ENCODE results near the gene TSPAN17.

TSPAN17 gene

GRCh38 chr5:176659860-176660461, 12.7 kb downstream of the TSPAN17 start:
- no peak for DNase-seq (ENCODE audit: low read depth in 2 of 2)

DNA sequence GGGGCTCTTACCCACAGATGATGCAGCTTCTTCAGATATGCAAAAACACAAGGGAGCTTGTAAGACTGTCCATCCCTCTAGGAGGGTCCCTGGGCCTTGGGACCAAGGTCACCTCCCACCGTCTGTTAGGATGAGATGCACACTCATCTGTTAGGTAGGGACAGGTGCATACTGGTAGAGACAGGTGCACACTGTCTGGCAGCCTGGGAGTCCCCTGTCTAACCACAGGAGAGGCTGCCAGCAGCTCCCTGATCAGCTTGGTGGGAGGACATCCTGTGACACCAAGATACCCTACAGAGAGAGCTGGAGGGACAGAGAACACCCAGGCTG, 13.2 kb downstream of the TSPAN17 start:
- no peak for DNase-seq (ENCODE audit: low read depth in 2 of 2)

DNA sequence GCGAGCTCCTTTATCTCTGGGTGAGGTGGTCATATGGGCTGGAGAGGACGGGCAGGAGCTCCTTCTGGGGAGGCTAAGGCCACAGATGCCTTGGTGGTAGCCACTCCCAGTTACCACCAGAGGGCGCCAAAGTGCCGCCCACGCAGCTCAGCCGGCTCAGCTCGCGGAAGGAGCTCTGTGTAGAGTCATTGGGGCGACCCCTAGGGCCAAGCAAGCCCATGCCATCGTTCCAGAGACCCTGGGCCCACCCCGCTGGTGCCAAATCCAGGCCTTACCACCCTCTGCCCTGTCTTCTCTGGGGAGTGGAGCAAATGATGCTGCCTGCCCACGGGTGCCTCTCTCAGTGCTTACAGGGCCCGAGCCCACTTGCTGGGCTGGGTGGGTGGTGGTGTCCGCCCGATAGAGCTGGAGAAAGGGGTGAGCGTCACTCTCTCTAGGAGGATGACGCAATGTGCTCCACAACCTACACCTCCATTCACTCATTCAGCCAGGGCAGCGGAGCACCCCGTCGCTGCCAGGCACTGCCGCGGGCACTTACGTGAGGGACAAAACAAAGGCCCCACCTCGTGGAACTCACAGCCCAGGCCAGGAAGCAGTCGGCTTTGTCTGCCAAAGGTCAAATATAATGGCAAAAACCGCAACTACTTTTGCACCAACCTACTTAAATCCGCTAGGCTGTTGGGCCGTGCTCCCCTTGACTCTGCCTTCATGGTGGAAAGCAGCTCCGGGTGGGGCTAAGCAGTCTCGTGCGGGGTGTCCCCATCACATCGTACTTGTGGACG, 13.8 kb downstream of the TSPAN17 start:
- DNase-seq (ENCODE audit: low read depth in 2 of 2): peak; percentile 51 to 54

DNA sequence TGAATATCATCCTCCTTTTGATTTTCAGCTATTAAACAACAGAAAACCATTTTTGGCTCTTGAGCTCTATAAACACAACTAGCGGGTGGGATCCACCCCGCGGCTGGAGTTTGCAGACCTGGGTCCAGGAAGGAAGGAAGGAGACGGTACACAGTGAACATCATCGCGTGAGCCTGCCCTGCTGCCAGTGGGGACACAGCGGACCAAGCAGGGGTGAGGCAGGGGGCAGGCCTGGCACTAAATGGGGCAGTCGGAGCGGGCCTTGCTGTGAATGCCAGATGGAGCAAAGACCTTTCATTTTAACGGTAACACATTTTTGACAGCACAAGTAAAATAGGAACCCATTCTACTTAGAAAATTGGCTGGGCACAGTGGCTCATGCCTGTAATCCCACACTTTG, 14.4 kb downstream of the TSPAN17 start:
- no peak for DNase-seq (ENCODE audit: low read depth in 2 of 2)

DNA sequence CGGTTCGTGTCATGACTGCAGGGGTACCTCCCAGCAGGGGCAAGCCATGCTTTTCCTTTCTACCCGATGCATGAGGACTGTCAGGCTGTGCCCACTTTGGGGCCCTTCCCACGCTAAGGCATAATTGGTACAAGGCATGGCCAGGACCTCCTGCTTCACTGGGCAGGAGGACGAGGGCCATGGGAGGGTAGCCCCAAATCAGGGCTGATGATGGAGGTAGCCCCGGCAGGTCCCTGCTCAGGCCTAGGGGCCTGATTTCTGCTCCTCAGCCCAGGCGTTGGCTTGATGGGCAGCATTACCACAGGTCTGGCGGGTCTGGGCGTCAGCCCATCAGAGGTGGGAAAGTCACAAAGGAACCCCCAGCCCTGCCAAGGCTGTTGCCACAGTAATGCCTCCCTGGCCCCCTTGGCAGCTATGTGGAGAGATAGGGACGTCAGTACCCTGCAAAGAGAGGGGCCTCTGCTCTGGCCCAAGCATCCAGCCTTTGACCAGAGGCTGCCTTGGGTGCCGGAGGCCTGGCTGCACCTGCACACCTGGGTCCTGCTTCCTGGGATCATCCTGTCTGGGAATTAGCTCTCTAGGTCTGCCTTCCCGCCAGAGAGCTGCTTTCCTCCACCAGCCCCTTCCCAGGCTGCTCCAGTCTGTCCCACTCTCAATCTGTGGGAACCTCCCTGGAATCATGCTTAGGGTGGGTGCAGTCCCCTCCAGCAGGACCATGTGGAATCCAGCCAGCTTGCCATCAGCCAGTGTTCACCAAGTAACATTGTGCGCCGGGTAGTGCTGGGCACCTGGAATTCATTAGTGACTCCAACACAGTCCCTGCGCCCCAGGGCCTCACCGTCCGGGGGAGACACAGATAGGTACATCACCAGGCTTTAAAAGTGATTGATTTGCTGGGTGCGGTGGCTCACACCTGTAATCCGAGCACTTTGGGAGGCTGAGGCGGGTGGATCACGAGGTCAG, 15.4 kb downstream of the TSPAN17 start:
- no peak for DNase-seq (ENCODE audit: low read depth in 2 of 2)

DNA sequence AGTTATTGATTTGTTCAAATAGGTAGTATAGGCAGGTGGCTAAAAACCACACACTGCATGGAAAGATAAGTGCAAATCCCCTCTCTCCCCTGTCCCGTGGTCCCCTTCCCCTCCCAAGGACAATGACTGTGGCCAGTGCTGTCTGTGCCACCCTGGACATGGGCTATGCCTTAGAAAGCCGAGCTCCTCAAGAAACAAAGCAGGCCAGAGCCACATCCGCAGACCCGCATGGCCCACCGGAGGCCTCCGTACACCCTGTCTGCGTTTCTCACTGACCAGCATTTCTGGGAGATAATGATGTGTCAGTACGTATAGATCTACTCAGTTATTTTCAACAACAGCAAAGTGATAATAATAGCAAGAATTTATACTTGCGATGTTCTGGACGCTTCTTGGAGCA, 16.3 kb downstream of the TSPAN17 start:
- no peak for DNase-seq (ENCODE audit: low read depth in 2 of 2)

DNA sequence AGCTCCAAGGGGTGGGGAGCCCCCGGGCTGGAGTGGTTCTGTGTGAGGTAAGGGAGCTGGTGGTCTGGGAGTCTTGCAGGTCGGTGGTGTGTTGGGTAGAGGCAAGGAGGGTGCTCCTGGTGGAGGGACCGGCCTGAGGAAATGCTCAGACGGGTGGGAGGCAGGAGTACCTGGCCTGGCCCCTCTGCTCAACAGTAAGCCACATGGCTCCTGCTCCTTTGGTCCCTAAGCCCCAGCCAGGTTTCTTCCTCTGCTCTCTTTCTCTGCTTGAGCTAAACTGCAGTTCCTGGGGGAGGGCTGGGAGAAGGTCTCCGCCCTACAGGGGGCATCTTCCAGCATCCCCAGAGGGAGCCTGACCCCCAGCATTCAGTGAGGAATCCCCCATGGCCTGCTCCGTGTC, 17.2 kb downstream of the TSPAN17 start:
- DNase-seq (ENCODE audit: low read depth in 2 of 2): no peak

DNA sequence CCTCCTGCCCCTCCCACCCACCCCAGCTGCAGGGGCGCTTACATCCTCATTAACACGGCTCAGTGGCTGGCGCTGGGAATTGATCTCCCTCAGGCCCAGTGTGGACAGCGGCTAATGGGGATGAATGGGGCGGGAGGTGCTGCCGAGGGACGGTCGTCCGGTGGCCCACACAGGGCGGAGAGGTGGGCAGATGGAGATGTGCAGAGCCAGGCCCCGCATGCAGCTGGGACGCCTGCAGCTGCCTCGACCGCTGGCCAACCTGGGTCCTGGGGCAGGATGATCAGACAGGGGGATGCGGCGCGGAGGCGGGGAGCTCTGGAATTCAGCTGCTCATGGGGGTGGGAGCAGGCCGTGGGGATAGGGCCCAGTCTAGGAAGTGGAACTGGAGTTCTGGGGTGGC, 17.6 kb downstream of the TSPAN17 start:
- DNase-seq (ENCODE audit: low read depth in 2 of 2): no peak

DNA sequence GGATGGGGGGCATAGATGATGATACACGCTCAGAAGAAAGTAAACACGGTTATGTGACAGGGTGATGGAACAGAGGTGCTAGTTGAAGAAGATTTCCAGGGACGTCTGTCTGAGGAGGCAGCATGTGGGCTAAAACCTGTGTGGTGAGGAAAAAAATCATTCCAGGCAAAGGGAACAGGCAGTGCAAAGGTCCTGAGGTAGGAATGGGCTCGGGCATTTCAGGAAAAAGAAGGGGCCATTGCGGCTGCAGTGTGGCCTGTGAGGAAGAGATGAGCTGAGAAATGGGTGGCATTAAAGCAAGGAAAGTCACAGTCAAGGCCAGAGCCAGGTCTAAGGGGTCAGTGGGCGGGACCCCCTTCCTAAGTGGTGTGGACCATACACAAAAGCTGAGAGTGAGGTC, 18.2 kb downstream of the TSPAN17 start:
- no peak for DNase-seq (ENCODE audit: low read depth in 2 of 2)

DNA sequence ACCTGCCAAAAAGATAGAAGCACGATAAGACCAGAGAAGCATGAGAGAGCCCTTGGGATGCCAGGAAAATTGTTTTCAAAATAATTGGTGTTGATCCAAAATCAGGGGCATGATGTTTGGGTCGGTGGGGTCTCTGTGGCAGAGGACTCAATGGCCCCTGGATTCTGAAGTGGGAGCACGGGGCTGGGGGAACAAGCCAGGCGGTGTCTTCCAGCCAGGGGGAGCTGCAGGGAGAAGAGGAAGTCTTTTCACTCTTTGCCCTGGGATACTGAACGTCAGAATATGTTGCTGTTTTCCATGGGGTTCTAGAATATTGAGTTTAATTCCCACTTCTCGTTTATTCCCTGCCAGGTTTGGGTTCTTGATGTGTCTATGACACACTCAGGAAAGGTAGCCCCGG, 20.4 kb downstream of the TSPAN17 start:
- DNase-seq (ENCODE audit: low read depth in 2 of 2): no peak

GRCh38 chr5:176670449-176670848, 23.2 kb downstream of the TSPAN17 start:
- no peak for DNase-seq (ENCODE audit: low read depth in 2 of 2)

GRCh38 chr5:176671399-176671798, 24.1 kb downstream of the TSPAN17 start:
- no peak for DNase-seq (ENCODE audit: low read depth in 2 of 2)

GRCh38 chr5:176671890-176672747, 24.8 kb downstream of the TSPAN17 start:
- DNase-seq (ENCODE audit: low read depth in 2 of 2): no peak

GRCh38 chr5:176673651-176674583, 26.6 kb downstream of the TSPAN17 start:
- DNase-seq (ENCODE audit: low read depth in 2 of 2): no peak

- DNase-seq (ENCODE audit: low read depth in 2 of 2): no peak
Observed at GRCh38 chr5:176674799-176675198, 27.5 kb downstream of the TSPAN17 start.

DNA sequence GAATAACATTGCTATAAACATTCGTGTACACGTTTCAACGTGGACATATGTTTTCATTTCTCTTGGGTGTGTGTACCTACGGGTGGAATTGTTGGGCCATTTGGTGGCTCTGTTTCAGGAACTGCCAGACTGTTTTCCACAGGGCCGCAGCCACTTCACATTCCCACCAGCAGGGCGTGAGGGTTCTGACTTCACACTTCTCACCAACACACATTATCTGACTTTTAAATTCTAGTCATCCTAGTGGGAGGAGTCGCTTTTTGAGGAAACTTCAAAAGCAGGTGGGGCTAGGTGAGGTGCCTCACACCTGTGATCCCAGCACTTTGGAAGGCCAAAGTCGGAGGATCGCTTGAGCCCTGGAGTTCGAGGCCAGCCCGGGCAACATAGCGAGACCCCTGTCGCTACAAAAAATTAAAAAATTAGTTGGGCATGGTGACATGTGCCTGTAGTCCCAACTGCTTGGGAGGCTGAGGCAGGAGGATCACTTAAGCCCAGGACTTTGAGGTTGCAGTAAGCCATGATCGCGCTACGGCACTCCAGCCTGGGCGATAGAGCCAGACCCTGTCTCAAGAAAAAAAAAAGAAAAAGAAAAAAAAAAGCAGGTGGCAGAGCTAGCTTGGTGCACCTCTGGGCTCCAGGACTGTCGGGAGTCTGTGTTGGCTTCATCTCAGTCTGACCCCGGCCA, 28.5 kb downstream of the TSPAN17 start:
- no peak for DNase-seq (ENCODE audit: low read depth in 2 of 2)

DNA sequence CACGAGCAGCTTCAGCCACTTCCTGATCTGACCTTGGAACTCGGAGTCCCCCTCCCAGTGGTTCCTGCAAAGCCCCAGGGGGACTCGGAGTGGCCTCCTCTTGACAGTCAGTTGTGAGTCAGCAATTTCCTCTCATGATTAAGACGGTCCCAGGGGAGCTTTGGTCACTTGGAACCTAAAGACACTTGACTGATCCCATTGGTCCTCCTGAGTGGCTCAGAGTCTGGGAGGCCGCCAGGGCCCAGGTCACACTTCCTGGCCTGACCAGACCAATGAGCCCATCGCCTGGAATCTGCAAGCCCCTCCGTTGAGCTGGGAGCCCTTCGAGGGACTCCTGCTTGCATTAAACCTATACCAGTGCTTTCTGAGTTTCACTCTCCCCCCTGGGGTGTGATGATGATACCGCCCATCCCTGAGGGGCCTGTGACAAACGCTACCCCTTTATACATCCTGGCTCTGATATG, 29.1 kb downstream of the TSPAN17 start:
- no peak for DNase-seq (ENCODE audit: low read depth in 2 of 2)

- DNase-seq (ENCODE audit: low read depth in 2 of 2): no peak
Observed at GRCh38 chr5:176677209-176677939, 30.1 kb downstream of the TSPAN17 start.

DNA sequence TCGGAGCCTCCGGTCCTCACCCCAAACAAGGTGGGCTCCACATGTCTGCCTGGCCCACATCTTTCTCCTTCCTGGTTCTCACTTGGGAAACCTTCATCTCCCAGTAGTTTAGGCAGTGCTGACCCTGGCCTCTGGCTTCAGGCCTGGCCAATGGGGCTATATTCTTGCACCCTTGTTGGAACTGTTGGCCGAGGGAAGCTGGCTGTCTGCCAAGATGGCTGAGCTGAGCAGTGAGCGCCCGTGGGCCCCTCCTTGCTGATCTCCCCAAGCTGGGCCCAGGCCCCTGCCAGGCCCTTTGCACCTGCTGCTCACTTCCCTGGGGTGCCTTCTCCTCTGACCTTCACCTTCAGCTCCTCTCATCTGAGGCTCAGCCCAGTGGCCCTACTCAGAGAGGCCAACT, 31.3 kb downstream of the TSPAN17 start:
- no peak for DNase-seq (ENCODE audit: low read depth in 2 of 2)
